ENCODE measurements around the gene ZCCHC8.

- TF ChIP-seq CTCF (IDR thresholded peaks at IDR 0.05; ENCODE audit: extremely low read depth in 1 of 2, insufficient read depth in 1 of 2, low read depth in 1 of 2, low read length in 2 of 2) (no peak), POLR2AphosphoS5 (IDR thresholded peaks at IDR 0.05; ENCODE audit: insufficient read depth, low read depth, low read length) (no peak), MYC (IDR thresholded peaks at IDR 0.05; ENCODE audit: low read depth, low read length) (no peak)
Observed at GRCh38 chr12:122491991-122492390, 8.7 kb downstream of the ZCCHC8 start.
